ENCODE data around the gene ITGA8. TPM values are rescaled to one million over a fixed set of nuclear protein-coding genes. Genes with fewer than 3 reads are reported as not detected.

ITGA8 gene
- total RNA-seq, 2 experiments from 2014 or later, result not detected

DNA sequence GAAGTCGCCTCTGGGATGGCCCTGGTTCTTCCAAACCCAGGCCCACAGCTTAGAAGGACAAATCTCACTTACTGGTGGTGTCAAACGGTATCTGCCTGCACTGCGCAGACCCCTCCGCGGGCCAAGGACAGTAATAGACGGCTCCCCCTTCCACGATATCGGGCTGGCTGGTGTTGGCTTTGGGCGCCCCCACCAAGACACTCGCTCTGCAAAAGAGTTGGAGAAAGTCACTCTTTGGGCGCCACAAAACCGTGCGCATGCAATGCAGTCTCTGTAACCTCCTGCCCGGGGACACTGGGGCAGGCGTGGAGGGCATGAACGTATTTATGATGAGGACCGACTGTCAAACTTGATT is 1.1 kb downstream of the ITGA8 start:
- no peaks in the 10 kb centered on the region for H3K36me3 Mint-ChIP-seq
- no peaks in the 10 kb centered on the region for H3K9me3 Mint-ChIP-seq
- H3K27ac Mint-ChIP-seq, result no peak overlapping the region
- peaks cover 58% of the 10 kb centered on the region for H3K27me3 Mint-ChIP-seq
- no peak for DNase-seq
- H3K4me1 Mint-ChIP-seq, result no peaks in the 10 kb centered on the region
- H3K4me3 Mint-ChIP-seq, result no peak overlapping the region

DNA sequence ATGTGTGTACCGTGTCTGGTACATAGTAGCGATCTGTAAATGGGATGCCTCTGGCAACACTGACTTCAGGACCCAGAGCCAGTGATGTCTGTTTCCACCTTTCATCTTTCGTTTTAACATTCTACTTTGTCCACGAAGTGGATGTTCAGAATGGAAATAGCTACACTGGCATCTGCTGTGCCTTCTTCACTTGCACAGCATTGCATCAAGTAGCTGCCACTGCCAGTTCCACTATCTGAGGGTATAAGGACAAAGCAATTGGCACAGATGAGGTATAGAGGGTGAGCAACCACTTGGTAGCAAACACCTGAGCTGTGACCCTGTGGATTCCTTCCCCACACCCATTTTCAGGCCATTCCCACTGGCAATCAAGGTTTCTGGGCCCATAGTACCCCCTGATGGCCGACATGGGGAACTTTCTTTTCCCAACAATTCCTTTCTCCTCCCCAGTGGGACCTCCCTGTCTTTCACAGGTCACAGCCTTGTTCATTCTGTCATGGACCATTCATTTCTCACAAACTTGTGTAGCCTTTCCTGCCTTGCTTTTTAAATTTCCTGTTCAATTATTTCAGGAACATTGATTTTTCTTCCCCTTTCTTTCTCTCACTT is 4.0 kb downstream of the ITGA8 start:
- Mint-ChIP-seq H3K4me1 (no peaks in the 10 kb centered on the region), H3K36me3 (no peaks in the 10 kb centered on the region), H3K27ac (no peak overlapping the region), H3K9me3 (no peaks in the 10 kb centered on the region), H3K4me3 (no peak overlapping the region), H3K27me3 (peaks cover 48% of the 10 kb centered on the region)
- DNase-seq, result no peak

DNA sequence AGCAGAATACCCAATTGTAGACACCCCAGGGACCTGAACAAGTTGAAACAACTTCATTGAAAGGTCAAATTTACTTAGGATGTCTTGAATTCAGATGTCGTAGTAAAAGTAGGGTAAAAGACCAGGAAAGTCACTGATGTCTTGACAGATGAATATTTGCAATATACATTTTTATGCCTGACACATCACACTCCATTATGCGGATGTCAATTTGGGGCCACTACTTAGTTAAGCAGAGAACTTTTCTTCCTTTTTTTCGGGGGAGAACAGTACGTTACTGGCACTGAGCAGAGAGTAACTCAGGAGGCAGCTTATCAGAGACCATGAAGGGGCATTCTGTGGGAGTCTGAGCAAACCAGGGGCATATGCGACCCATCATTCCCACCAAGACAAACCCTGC is 4.9 kb downstream of the ITGA8 start:
- no peak for DNase-seq
- no peaks in the 10 kb centered on the region for H3K36me3 Mint-ChIP-seq
- no peak overlapping the region for H3K27ac Mint-ChIP-seq
- H3K9me3 Mint-ChIP-seq, result no peaks in the 10 kb centered on the region
- H3K27me3 Mint-ChIP-seq, result peaks cover 39% of the 10 kb centered on the region
- H3K4me3 Mint-ChIP-seq, result no peak overlapping the region
- no peaks in the 10 kb centered on the region for H3K4me1 Mint-ChIP-seq

DNA sequence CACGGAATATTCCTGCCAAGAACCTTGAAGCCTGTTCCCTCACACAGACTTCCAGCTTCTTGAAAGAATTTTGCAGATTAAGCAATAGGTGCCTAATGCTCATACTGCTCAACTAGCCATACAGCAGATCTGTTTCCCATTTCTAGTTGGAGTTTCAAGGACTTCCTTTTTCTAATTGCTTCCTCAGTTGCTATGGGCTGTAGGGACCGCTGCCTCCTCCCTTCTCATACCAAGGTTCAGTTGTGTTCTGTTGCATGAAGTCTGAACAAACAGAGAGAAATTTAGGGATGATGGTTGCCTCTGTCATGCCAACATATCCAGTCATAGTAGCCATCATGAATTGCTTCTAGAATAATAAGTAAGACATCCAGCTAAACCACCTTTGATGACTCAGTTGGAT is 6.8 kb downstream of the ITGA8 start:
- no peak overlapping the region for H3K27ac Mint-ChIP-seq
- H3K27me3 Mint-ChIP-seq, result peaks cover 26% of the 10 kb centered on the region
- no peak for DNase-seq
- no peaks in the 10 kb centered on the region for H3K4me1 Mint-ChIP-seq
- no peak overlapping the region for H3K4me3 Mint-ChIP-seq
- no peaks in the 10 kb centered on the region for H3K9me3 Mint-ChIP-seq
- H3K36me3 Mint-ChIP-seq, result no peaks in the 10 kb centered on the region

DNA sequence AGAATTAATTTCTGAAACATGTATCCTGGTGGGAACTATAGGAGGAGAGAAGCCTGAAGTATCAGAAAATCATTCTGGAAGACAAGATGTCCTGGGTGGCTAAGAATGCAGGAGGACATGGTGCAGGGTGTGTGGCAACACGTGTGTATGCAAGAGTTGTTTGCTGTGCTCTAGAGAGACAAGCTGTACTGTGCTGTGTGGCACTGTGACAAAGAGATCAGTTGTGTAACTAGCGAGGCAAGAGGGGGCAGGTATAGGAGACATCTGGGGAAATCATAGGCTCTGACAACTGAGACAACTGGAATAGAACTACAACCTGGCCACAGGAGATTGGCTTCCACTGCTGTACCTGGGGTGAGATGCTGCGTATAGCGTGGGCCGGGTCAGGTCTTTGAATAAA is 9.3 kb downstream of the ITGA8 start:
- H3K27me3 Mint-ChIP-seq, result peaks cover 13% of the 10 kb centered on the region
- H3K4me1 Mint-ChIP-seq, result no peaks in the 10 kb centered on the region
- no peak overlapping the region for H3K4me3 Mint-ChIP-seq
- DNase-seq, result no peak
- H3K27ac Mint-ChIP-seq, result no peak overlapping the region
- no peaks in the 10 kb centered on the region for H3K9me3 Mint-ChIP-seq
- no peaks in the 10 kb centered on the region for H3K36me3 Mint-ChIP-seq

DNA sequence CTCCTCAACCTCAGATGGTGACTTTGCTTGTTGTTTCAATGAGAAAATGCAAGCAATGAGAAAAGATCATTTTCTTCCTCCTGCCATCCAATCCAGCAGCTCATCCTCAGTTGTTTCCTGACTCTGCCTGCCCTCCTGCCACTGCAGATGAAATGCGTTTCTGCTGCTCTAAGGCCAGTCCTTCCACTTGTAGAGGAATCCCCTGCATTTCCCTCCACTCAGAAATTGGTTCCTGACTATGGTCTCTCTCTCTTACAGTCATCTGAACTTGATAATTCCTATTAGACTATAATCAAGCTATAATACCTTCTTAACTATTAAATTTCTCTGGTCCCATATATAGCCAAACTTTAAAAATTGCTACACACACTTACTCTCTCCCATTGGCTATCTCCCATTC is 14.4 kb downstream of the ITGA8 start:
- no peak for DNase-seq
- no peaks in the 10 kb centered on the region for H3K36me3 Mint-ChIP-seq
- no peaks in the 10 kb centered on the region for H3K9me3 Mint-ChIP-seq
- H3K27me3 Mint-ChIP-seq, result peaks cover 9% of the 10 kb centered on the region
- H3K27ac Mint-ChIP-seq, result no peak overlapping the region
- H3K4me1 Mint-ChIP-seq, result no peaks in the 10 kb centered on the region
- no peak overlapping the region for H3K4me3 Mint-ChIP-seq

DNA sequence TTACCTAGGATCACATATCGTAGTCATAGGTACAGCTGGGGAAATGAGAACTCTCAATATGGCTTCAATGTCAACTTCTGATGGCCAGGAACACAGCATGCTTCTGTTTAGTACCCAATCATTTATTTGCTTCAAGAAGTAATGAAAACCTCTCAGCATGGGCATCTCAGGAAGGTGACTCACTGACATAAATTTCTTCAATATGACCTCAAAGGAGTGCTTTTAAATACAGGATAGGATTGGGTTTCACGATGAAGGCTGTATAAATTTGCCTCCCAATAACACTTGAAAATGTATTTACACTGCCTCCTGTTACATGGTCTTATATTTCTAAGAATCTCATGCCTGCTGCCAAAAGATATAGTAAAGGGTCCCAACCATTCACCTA is 15.1 kb downstream of the ITGA8 start:
- peaks cover 10% of the 10 kb centered on the region for H3K27me3 Mint-ChIP-seq
- no peak overlapping the region for H3K4me3 Mint-ChIP-seq
- H3K27ac Mint-ChIP-seq, result no peak overlapping the region
- H3K36me3 Mint-ChIP-seq, result no peaks in the 10 kb centered on the region
- DNase-seq, result no peak
- H3K9me3 Mint-ChIP-seq, result no peaks in the 10 kb centered on the region
- H3K4me1 Mint-ChIP-seq, result no peaks in the 10 kb centered on the region

DNA sequence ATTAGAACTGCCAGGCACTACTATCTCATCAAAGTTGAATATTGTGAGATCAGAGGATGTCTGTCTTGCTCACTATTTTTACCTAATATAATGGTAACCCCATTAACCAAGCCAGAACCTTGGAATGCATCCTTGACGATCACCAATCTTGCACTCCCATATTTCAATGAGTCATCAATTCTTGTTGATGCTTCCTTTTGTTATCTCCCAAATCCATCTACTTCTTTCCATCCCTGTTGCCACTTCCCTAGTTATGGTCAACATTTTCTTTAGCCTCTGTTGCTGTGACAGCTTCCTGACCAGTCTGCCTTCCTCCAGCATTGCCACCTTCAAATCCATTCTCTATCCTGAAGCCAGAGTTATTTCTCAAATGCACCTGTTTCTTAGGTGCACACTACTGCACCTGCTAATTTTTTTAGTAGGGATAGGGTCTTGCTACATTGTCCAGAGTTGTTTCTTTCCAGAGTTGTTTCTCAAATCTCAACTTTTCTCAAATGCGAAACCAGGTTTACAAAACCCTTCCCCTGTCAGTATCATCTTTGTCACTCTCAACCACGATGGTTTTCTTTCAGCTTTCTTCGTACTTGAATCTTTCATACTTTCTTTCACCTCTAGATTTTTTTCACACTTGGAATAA is 15.7 kb downstream of the ITGA8 start:
- Mint-ChIP-seq H3K27me3 (peaks cover 10% of the 10 kb centered on the region), H3K27ac (no peak overlapping the region), H3K4me1 (no peaks in the 10 kb centered on the region), H3K4me3 (no peak overlapping the region), H3K9me3 (no peaks in the 10 kb centered on the region), H3K36me3 (no peaks in the 10 kb centered on the region)
- no peak for DNase-seq

DNA sequence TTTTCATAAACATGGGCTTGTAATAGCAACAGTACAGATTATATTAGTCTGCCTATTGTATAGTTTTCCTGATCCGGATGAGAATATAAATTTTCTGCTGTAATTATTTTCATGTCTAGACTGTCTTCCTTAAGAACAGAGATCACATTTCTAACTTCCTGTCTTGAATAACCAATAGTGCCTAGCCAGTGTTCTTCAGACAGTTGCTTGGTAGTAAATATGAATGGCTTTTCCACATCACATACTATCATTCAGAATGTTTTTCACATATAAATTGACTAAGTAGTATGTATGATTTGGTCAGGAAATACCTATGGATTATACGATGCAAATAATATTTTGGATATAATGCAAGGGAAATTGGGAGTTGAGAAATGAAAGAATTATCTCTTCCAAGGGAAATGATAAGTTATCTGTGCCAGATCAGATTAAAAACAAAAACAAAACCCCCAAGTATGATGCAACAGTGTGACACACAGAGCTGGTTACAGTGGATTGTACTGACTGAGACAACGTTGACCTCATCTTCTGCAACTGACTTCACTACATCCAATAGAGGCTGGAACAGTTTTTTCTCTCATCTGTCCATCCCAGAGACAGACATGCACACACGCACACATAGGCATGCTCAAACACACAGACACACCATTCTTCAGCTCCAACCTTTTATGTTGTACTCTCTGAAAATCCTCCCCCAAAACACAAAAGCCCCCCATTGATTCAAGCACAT is 16.4 kb downstream of the ITGA8 start:
- Mint-ChIP-seq H3K4me1 (no peaks in the 10 kb centered on the region), H3K9me3 (no peaks in the 10 kb centered on the region), H3K27ac (no peak overlapping the region), H3K27me3 (peaks cover 10% of the 10 kb centered on the region), H3K4me3 (no peak overlapping the region), H3K36me3 (no peaks in the 10 kb centered on the region)
- DNase-seq, result no peak

DNA sequence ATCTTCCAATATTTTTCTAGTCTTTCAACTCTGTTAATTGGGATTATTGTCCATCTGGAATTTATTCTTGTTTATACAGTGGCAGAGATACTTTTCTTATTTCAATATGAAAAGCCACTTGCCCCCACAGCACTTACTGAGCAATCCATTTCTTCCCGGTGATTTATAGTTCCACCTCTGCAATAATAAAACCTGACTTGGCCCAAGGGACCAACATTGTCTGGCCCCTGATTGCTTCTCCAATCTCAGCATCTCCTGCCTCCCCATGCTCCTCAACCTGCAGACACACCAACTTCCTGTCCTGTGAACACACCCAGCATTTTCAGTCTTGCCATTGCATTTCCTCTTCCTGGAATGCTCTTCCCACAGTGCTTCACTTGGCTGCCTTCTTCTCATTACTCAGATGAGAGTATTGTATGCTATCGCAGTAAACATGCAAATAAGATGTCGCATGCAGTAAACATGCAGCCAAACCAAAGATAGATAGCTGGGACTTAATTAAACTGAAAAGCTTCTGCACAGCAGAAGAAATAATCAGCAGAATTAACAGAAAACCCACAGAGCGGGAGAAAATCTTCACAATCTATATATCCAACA is 19.5 kb downstream of the ITGA8 start:
- no peaks in the 10 kb centered on the region for H3K36me3 Mint-ChIP-seq
- H3K9me3 Mint-ChIP-seq, result peaks cover 2% of the 10 kb centered on the region
- no peak for DNase-seq
- no peak overlapping the region for H3K27ac Mint-ChIP-seq
- H3K27me3 Mint-ChIP-seq, result peaks cover 17% of the 10 kb centered on the region
- no peak overlapping the region for H3K4me3 Mint-ChIP-seq
- H3K4me1 Mint-ChIP-seq, result no peaks in the 10 kb centered on the region

DNA sequence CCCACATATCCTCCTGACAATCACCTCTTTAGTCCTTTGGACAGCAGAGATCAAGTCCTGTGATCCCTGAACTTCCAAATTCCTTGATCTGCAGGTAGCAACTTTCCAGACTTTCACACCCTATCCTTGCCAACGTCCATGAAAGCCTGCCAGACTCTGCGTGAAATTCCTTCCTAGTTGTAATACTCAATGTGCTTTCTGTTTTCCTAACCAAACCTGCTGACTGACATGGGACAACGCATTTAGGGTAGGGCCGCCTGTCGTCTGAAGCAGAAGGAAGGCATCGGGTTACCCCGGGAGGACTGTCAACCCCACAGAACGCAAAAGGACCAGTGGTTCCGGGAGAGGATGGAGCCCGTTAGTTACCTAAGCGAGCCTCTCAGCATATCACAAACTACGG is 23.9 kb downstream of the ITGA8 start:
- Mint-ChIP-seq H3K27ac (no peak overlapping the region), H3K4me1 (no peaks in the 10 kb centered on the region), H3K4me3 (no peak overlapping the region), H3K9me3 (peaks cover 2% of the 10 kb centered on the region), H3K27me3 (peaks cover 16% of the 10 kb centered on the region), H3K36me3 (no peaks in the 10 kb centered on the region)
- DNase-seq, result no peak

DNA sequence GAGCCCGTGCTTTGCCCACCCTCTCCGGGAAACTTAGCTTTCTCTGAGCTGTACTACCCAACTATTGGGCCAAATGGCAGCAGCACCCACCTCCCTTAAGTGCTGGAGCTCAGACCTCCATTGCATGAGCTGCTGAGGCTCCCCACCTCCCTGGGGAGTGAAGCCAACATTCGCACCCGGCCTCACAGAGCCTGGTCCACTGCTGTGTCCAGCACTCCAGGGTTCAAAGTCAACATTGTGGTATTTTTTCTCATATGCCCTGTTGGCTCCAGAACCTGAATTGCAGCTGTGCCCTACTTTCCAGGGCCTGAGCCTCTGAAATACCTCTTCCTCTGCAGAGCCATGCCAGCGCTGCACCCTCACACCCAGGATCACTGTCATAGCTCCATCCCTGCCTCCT is 29.7 kb downstream of the ITGA8 start:
- Mint-ChIP-seq H3K9me3 (no peaks in the 10 kb centered on the region), H3K4me3 (no peak overlapping the region), H3K27me3 (peaks cover 41% of the 10 kb centered on the region), H3K4me1 (no peaks in the 10 kb centered on the region), H3K27ac (no peak overlapping the region), H3K36me3 (no peaks in the 10 kb centered on the region)
- DNase-seq, result no peak

DNA sequence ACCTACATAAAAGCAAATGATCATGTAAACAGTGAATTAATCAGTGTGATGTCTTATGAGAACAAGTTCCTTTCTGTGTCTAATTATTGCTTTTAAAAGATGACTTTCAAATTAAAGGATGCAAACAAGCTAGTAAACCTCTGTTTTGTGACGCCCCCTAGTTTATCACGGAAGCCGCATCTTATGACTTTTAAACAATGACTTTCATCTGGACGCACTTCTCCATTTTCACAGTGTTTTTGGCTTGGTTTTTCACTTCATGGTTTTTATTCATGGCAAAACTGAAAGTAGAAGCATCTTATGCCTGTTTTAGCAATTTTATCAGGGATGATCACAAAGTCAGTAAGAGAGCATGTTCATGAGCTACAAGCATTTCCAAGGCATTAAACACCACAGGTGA is 35.0 kb downstream of the ITGA8 start:
- H3K4me1 Mint-ChIP-seq, result no peaks in the 10 kb centered on the region

DNA sequence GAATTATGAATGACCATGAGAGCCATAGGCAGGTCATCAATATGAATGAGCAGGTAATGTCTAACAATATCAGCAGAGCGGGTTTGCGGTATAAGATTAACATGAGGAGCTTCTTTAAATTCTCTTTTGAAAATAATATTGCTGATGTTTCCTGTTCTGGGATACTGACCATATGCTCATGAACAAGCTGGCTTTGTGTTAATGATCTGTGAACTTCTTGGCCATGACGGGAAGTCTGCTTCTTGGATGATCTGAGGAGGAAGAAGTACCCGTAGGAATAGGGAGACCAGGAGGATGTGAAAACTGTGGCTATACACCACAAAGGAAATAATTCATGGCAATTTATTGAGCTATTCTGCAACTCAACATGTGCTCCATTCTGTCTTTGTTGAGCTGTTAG is 38.6 kb downstream of the ITGA8 start:
- Mint-ChIP-seq H3K36me3 (no peaks in the 10 kb centered on the region), H3K4me1 (no peaks in the 10 kb centered on the region), H3K9me3 (no peaks in the 10 kb centered on the region), H3K27ac (no peak overlapping the region), H3K4me3 (no peak overlapping the region), H3K27me3 (peaks cover 40% of the 10 kb centered on the region)
- no peak for DNase-seq

More for the DNA sequence above, 35.0 kb downstream of the ITGA8 start:
- no peak for DNase-seq
- Mint-ChIP-seq H3K9me3 (no peaks in the 10 kb centered on the region), H3K36me3 (no peaks in the 10 kb centered on the region), H3K27ac (no peak overlapping the region), H3K4me3 (no peak overlapping the region), H3K27me3 (peaks cover 61% of the 10 kb centered on the region)

DNA sequence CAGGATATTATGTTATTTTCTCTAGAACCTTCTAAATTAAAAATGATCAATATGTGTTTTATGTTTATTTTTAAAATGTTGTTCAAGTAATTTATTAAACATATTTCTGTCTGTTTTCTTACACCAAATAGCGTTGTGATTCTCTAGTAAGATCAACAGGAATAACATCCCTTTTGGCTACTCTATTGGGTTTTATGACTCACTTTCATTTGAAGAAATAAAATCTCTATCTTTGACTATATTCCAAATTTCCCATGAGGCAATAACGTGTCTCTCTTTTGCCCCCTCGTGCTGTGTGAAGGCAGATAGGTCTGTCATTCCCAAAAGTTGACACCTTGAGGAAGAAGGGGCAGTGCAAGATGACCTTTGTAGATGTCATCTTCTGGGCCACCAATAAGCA is 40.9 kb downstream of the ITGA8 start:
- peaks cover 27% of the 10 kb centered on the region for H3K27me3 Mint-ChIP-seq
- no peak overlapping the region for H3K4me3 Mint-ChIP-seq
- DNase-seq, result no peak
- no peak overlapping the region for H3K27ac Mint-ChIP-seq
- no peaks in the 10 kb centered on the region for H3K4me1 Mint-ChIP-seq
- H3K36me3 Mint-ChIP-seq, result no peaks in the 10 kb centered on the region
- H3K9me3 Mint-ChIP-seq, result no peaks in the 10 kb centered on the region

DNA sequence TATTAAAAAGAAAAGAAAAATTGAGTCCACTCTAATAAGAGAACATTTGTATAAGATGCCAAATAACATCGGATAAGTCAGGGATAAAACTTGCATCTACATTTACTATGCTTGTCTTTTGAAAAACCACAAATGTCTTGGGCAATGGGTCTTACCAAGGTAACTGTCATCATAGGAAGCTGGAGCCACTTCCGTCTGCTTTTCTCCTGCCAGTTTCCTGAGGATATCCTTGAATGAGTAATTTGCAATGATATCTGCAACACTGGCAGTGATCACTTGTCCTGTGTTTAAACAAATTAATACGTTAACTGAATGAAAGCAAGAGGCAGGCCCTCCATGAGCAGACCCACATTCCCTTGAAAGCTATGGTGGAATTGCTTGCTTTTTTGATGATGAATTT is 47.3 kb downstream of the ITGA8 start:
- Mint-ChIP-seq H3K4me1 (no peaks in the 10 kb centered on the region), H3K36me3 (no peaks in the 10 kb centered on the region), H3K9me3 (no peaks in the 10 kb centered on the region), H3K4me3 (no peak overlapping the region), H3K27me3 (peaks cover 15% of the 10 kb centered on the region), H3K27ac (no peak overlapping the region)
- DNase-seq, result no peak
